Brain microvascular endothelial cell (primary cell): ENCODE data around the gene GYPB.
"Not testable (repeated sequence)": the region's sequence is repeated elsewhere in the genome, so short reads cannot be mapped to it uniquely, and the experiment has no call there.

Source experiments
- DNase-seq: peaks from one replicate; pipeline ENCODE4 v3.0.0-alpha.2; 2020
- H3K27ac ChIP-seq: fragments of 250-450 bp; sonication (Bioruptor Pico); 2 replicates; pipeline ENCODE4 v1.5.1; 2020; ENCODE audit warnings: mild to moderate bottlenecking, moderate library complexity
- H3K27me3 ChIP-seq: fragments of 250-450 bp; sonication (Bioruptor Pico); replicated peaks from 2 replicates; pipeline ENCODE4 v1.5.1; 2020; ENCODE audit warnings: mild to moderate bottlenecking
- H3K36me3 ChIP-seq: fragments of 250-450 bp; sonication (Bioruptor Pico); replicated peaks from 2 replicates; pipeline ENCODE4 v1.5.1; 2020; ENCODE audit warnings: mild to moderate bottlenecking
- H3K4me3 ChIP-seq: 2 replicates; pipeline ENCODE4 v1.5.1; 2011; ENCODE audit warnings: low read depth, mild to moderate bottlenecking, control low read depth, low read length, moderate library complexity
- CTCF ChIP-seq: IDR thresholded peaks from 2 replicates; pipeline ENCODE4 v1.5.1; 2011; ENCODE audit warnings: low read depth, mild to moderate bottlenecking, moderate library complexity, low read length, control low read depth, inconsistent platforms; ENCODE audit errors: missing control alignments
- in situ Hi-C: cut with HindIII; loops from 2 replicates; pipeline ENCODE4 v1.10.0; 2017; ENCODE audit warnings: low sequenced_read_pairs, low pct_ligation_motif_present

GYPB gene

GRCh38 chr4:143961075-143961474 lies 58.1 kb downstream of the GYPB start:
- TF ChIP-seq CTCF = no peak
- Histone ChIP-seq H3K4me3 (no peak overlapping the region), H3K27ac (no peak overlapping the region), H3K27me3 (no peaks in the 10 kb centered on the region), H3K36me3 (no peaks in the 10 kb centered on the region)
- in situ Hi-C loops = no loop called here
- no peak for DNase-seq

GRCh38 chr4:143955306-143955705 lies 63.9 kb downstream of the GYPB start:
- DNase-seq, H3K27ac ChIP-seq, H3K4me3 ChIP-seq, in situ Hi-C loops, H3K27me3 ChIP-seq, H3K36me3 ChIP-seq: not testable (repeated sequence)

- in situ Hi-C loops = not testable (repeated sequence)
Observed at GRCh38 chr4:143951458-143951972, 67.7 kb downstream of the GYPB start.

GRCh38 chr4:143950967-143951366 lies 68.2 kb downstream of the GYPB start:
- H3K27me3 ChIP-seq, H3K36me3 ChIP-seq, in situ Hi-C loops, H3K4me3 ChIP-seq, DNase-seq, H3K27ac ChIP-seq: not testable (repeated sequence)

More at GRCh38 chr4:143951458-143951972, 67.7 kb downstream of the GYPB start:
- H3K27me3 ChIP-seq, H3K27ac ChIP-seq, DNase-seq, H3K4me3 ChIP-seq, H3K36me3 ChIP-seq: not testable (repeated sequence)

GRCh38 chr4:143950185-143950584 lies 69.0 kb downstream of the GYPB start:
- H3K4me3 ChIP-seq, H3K36me3 ChIP-seq, DNase-seq, in situ Hi-C loops, H3K27me3 ChIP-seq, H3K27ac ChIP-seq: not testable (repeated sequence)

GRCh38 chr4:143947493-143947892 lies 71.7 kb downstream of the GYPB start:
- DNase-seq, H3K4me3 ChIP-seq, H3K36me3 ChIP-seq, H3K27ac ChIP-seq, H3K27me3 ChIP-seq, in situ Hi-C loops: not testable (repeated sequence)
